ENCODE data around the gene SLC16A12.

DNA sequence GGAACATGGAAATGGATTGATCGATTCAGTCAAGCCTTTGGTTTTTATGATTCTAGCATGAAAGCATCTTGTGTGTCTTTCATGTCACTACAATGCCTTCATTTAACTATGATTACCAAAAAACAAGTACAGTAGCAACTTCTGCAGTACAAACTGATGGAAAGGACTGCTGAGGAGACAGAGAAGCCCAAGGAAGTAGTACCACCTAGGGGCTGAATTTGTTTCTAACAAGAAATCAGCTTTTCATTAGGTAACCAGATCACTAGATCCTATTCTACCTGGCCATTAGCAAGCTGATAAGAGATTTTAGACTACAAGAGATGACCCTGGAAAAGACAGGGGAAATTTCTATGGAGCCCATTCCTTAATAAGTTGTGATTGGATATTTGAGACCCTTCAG is 146.1 kb downstream of the SLC16A12 start:
- TF ChIP-seq CTCF (IDR thresholded peaks at IDR 0.05; ENCODE audit: low read length) (no peak; the same call in 1 of the 2 replicates), EZH2 (IDR thresholded peaks at IDR 0.05; ENCODE audit: borderline replicate concordance, low read length) (no peak)

All from OCI-LY1 (cell line).